Epithelial cell of esophagus (primary cell): ENCODE data around the gene THADA.

Experiments used
- DNase-seq: peaks from one replicate; pipeline ENCODE4 v3.0.0; 2010; ENCODE audit warnings: low read depth
- H3K4me3 ChIP-seq: 2 replicates; pipeline ENCODE4 v1.5.1; 2011; ENCODE audit warnings: mild to moderate bottlenecking, low read length, control low read depth
- TF ChIP-seq, protein P1 (sequence below): IDR thresholded peaks from 2 replicates; pipeline ENCODE4 v1.5.1; 2011; ENCODE audit warnings: low read depth, mild to moderate bottlenecking, low read length, control low read depth, inconsistent platforms; ENCODE audit not compliant: insufficient read depth; ENCODE audit errors: missing control alignments

The THADA gene

DNA sequence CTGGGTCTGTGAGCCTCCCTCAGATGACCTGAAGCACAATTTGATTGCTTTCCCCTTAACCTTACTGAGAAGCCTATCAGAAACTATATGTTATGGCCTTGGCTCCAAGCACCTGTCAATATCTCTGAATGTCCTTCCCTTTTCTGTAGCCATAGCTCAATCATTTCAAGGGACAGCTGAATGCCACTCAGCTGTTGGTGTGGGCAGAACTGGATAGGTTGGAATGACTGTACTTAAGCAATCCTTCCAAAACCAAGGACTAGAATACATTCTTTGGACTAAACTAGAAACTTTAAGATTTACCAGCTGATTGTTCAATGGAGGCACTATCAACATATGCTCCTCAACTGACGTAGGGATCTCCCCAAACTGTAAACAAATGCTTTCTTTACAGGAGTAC lies 159.4 kb downstream of the THADA start:
- H3K4me3 ChIP-seq: no peak overlapping the region
- TF ChIP-seq, protein P1, sequence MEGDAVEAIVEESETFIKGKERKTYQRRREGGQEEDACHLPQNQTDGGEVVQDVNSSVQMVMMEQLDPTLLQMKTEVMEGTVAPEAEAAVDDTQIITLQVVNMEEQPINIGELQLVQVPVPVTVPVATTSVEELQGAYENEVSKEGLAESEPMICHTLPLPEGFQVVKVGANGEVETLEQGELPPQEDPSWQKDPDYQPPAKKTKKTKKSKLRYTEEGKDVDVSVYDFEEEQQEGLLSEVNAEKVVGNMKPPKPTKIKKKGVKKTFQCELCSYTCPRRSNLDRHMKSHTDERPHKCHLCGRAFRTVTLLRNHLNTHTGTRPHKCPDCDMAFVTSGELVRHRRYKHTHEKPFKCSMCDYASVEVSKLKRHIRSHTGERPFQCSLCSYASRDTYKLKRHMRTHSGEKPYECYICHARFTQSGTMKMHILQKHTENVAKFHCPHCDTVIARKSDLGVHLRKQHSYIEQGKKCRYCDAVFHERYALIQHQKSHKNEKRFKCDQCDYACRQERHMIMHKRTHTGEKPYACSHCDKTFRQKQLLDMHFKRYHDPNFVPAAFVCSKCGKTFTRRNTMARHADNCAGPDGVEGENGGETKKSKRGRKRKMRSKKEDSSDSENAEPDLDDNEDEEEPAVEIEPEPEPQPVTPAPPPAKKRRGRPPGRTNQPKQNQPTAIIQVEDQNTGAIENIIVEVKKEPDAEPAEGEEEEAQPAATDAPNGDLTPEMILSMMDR: no peak
- DNase-seq: no peak

DNA sequence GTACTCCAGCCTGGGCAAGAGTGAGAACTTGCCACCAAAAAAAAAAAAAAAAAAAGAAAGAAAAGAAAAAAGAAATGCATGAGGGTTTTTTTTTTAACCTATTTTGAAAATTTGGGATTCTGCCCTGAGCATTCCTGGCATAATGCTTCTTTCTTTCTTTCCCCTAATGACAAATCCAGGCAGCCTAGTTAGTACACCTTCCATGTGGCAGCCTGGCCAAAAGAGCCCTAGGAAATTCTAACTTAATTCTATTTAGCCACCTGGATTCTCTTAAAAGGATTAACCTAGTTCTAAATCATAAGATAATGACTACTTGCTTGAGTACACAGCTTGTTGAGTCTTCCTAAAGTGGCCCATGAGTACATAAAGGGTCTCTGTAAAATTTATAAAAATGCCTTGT lies 160.1 kb downstream of the THADA start:
- H3K4me3 ChIP-seq: no peak overlapping the region
- no peak for DNase-seq
- TF ChIP-seq, protein P1: no peak

DNA sequence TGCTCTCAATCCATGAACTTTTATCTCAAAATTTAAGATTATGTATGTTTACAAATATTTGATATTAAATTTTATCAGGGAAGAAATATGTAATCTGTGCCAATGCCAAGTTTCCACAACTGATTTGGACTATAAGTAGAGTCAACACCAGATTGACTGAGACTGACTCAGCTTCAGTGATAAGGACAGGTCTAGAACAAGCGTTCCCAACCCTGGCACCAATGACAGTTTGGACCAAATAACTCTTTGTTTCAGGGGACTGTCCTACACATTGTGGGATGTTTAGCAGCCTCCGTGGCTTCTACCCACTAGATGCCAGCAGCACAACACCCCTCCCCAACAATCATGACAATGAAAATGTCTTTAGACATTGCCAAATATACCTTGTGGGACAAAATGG lies 165.3 kb downstream of the THADA start:
- TF ChIP-seq, protein P1: no peak
- no peak for DNase-seq
- H3K4me3 ChIP-seq: no peak overlapping the region

DNA sequence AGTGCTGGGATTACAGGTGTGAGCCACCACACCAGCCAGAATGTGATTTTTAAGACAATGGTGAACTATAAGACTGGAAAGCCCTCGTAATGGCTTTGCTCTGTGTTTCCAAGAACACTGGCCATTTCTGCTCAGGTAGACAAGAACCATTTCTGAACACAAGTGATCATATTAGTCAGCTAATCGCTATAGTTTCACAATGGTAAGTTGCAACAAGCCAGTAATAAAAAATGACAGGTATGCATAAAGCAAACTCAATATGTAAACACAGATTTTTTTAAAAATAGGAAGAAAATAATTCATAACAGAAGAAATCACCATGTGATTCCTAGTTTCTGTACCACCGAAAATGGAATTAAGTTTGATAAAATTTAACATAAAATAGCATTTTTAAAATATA lies 166.5 kb downstream of the THADA start:
- TF ChIP-seq, protein P1: no peak
- H3K4me3 ChIP-seq: no peak overlapping the region
- peak; percentile 74 for DNase-seq

DNA sequence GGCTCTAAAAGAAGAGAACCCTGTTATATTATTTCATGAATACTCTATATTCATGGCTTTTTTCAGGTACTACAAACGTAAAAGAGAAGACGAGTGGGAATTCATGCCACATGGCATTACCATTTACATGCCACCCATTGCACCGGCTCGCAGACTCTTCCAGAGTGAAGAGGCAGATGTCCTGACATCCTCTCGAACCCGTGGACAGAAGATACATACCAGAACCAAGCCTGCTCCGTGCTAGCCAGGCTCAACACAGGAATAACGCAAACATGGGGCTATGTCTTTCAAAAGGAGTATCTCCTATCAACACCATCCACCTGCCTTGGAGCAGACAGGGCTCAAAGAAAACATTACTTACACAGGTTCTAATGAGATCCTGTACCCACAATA lies 168.8 kb downstream of the THADA start:
- no peak overlapping the region for H3K4me3 ChIP-seq
- TF ChIP-seq, protein P1: no peak
- DNase-seq: no peak

DNA sequence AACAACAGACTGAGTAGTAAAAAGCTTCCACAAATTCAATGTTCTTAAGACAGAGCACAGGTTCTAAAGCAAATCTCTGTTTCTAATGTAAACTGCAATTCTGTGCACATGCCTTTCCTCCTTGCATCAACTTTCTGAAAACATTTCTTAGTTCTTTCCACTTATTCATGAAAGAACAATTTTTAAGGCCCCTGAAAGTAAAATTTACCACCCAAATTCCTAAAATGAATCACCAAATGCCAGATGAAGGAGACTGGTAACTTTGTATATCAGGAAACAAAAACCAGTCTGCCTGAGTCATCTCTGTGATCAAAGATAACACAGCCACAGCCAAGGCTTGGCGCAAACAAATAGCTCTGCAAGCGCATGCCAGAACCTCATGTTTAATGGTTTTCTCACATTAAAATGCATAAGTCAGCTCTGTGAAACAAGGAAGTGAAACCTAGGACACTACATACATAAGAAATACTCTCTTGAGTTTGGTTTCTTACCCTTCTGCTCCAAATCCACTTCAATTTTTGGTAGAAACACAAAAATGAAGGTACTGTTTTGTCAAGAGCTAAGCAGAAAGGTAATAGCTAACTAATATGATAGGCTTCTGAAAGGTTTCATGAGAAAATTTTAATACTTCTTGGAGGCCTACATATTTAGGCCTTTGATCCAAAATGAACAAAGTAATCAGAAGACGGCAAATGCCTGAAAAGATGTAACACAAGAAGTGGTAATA lies 169.4 kb downstream of the THADA start:
- no peak overlapping the region for H3K4me3 ChIP-seq
- TF ChIP-seq, protein P1: no peak
- DNase-seq: peak; percentile 96

DNA sequence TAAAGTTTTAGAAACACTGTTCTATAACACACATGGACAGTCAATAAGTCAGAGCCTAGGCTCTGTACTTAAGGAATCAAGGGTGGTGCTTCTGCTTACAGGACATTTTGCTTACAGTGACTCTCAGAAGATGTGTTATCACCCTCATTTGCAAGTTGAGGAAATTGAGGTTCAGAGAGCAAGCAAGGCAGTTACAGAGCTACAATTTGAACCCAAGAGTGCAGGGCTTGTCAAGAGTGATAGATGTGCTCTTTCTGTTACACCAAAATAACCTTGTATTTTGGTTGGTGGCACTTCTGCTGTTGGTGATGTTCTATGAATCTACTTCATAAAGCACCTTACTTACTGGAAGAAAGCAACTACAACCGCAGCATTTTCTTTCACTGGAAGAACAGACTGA lies 170.2 kb downstream of the THADA start:
- TF ChIP-seq, protein P1: no peak
- H3K4me3 ChIP-seq: no peak overlapping the region
- no peak for DNase-seq
